Nasal cavity respiratory epithelium epithelial cell of viscerocranial mucosa (primary cell): ENCODE data around the gene GPATCH4. TPM values are rescaled to one million over a fixed set of nuclear protein-coding genes. Genes with fewer than 3 reads are reported as not detected.

Experiments used
- total RNA-seq: library from RNA; depleted of rRNA; stranded (reverse); fragments of >200 nt; gene quantifications from 2 replicates; pipeline ENCODE4 v1.2.3, GENCODE V29; 2014

Gene GPATCH4
- 31.4 and 39.7 TPM in 2 replicates for total RNA-seq

GRCh38 chr1:156601122-156601830 lies at the start of gene GPATCH4:
Gene GPATCH4, minus strand, starts transcription at chr1:156601479.

GRCh38 chr1:156641761-156642264 lies 40.5 kb upstream of the GPATCH4 start, which contains the start of gene BCAN:
Gene BCAN, plus strand, starts transcription at chr1:156642117. Its CDS starts 3,938 bp downstream, at chr1:156646055.

GRCh38 chr1:156618853-156619581 lies 17.7 kb upstream of the GPATCH4 start, which contains the start of gene HAPLN2:
Gene HAPLN2, plus strand, starts transcription at chr1:156619415. Its CDS starts 4,076 bp downstream, at chr1:156623491.

GRCh38 chr1:156591432-156592157 lies 9.7 kb downstream of the GPATCH4 start, which contains the start of gene NAXE:
Gene NAXE, plus strand, starts transcription at chr1:156591776. Its CDS starts 29 bp downstream, at chr1:156591805.

GRCh38 chr1:156579472-156579871 lies 21.8 kb downstream of the GPATCH4 start, which contains the start of gene TTC24:
Gene TTC24, plus strand, starts transcription at chr1:156579723. Its CDS starts 1,642 bp downstream, at chr1:156581365.

GRCh38 chr1:156571919-156572662 lies 29.2 kb downstream of the GPATCH4 start, which contains the start of gene IQGAP3:
Gene IQGAP3, minus strand, starts transcription at chr1:156572565. Its CDS starts 36 bp downstream, at chr1:156572529.

Other genes with a start within 250 kb of the GPATCH4 start
- under 0.01 TPM in 1 of 2 replicates, not detected in the other for gene RHBG, start 232.3 kb downstream of the GPATCH4 start, total RNA-seq
- gene MEF2D, start 100.7 kb downstream of the GPATCH4 start, total RNA-seq = 4.8 and 10.3 TPM in 2 replicates
- 0.07 and 0.34 TPM in 2 replicates for gene IQGAP3, start 28.9 kb downstream of the GPATCH4 start, total RNA-seq
- not detected in 2 replicates for gene TTC24, start 21.8 kb downstream of the GPATCH4 start, total RNA-seq
- gene NAXE, start 9.7 kb downstream of the GPATCH4 start, total RNA-seq = 68.5 and 102 TPM in 2 replicates
- not detected in 2 replicates for gene HAPLN2, start 17.9 kb upstream of the GPATCH4 start, total RNA-seq
- not detected in 2 replicates for gene BCAN, start 40.6 kb upstream of the GPATCH4 start, total RNA-seq
- under 0.01 and 0.14 TPM in 2 replicates for gene NES, start 75.9 kb upstream of the GPATCH4 start, total RNA-seq
- 22.9 and 141 TPM in 2 replicates for gene CRABP2, start 104.1 kb upstream of the GPATCH4 start, total RNA-seq
- gene METTL25B, start 127.0 kb upstream of the GPATCH4 start, total RNA-seq = 19.5 and 20.8 TPM in 2 replicates
- 10.9 and 17.9 TPM in 2 replicates for gene ISG20L2, start 127.3 kb upstream of the GPATCH4 start, total RNA-seq
- 34.2 and 45.5 TPM in 2 replicates for gene MRPL24, start 139.6 kb upstream of the GPATCH4 start, total RNA-seq
- 206 and 355 TPM in 2 replicates for gene HDGF, start 150.2 kb upstream of the GPATCH4 start, total RNA-seq
- 15.4 and 23.1 TPM in 2 replicates for gene PRCC, start 166.1 kb upstream of the GPATCH4 start, total RNA-seq
- gene SH2D2A, start 215.4 kb upstream of the GPATCH4 start, total RNA-seq = 1.7 and 2.1 TPM in 2 replicates